H7 (cell line): ENCODE results near the gene SOBP. TPM values are rescaled to one million over a fixed set of nuclear protein-coding genes. Genes with fewer than 3 reads are reported as not detected.
A peak's percentile ranks its signal among the peaks of the same experiment; 100 is the strongest.

Experiments used
- DNase-seq: peaks from one replicate; pipeline ENCODE4 v3.0.0; 2012
- H3K27me3 ChIP-seq: 2 replicates; pipeline ENCODE4 v1.6.0; 2011; ENCODE audit warnings: mild to moderate bottlenecking, low read length; ENCODE audit not compliant: control insufficient read depth, insufficient read depth
- H3K36me3 ChIP-seq: replicated peaks from 2 replicates; pipeline ENCODE4 v1.5.1; 2011; ENCODE audit warnings: low read length; ENCODE audit not compliant: control insufficient read depth, insufficient read depth
- H3K4me3 ChIP-seq: 2 replicates; pipeline ENCODE4 v1.5.1; 2011; ENCODE audit warnings: low read depth, mild to moderate bottlenecking, control low read depth, low read length, moderate library complexity; ENCODE audit not compliant: insufficient read depth
- total RNA-seq: library from RNA; depleted of rRNA; stranded (reverse); fragments of >200 nt; shearing (Covaris generic); gene quantifications from 2 replicates; pipeline ENCODE4 v1.2.3, GENCODE V29; 2014

SOBP gene
- total RNA-seq, 1 experiment from 2014 or later = 1.3 TPM

DNA sequence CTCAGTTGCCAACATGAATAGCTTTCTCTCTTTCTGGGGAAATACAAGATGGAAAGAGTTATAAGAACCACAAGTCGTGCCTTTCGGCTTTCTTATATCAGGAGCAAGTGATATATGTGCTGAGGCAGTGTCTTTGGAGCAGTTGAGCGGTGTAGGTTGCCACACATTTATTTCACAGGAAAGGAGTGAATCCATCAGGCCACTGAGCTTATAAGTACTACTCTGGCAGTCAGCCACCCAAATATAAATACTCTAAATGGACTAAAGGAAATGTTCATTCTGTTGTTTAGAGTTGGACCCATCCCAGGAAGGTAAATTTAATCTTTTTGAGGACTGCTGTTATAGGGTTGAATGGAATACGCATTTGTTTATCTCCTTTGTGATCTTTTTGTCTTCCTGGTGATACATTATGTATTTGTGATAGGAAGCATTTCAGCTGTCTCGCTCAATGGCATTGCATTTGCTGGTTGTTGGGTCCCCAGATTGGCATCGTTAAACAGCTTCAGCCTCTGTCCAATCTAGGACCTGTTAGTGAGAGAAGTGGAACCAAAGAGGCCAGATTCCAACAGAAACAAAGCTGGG, 139.7 kb downstream of the SOBP start:
- Histone ChIP-seq H3K36me3 (no peaks in the 10 kb centered on the region), H3K4me3 (no peak overlapping the region), H3K27me3 (no peaks in the 10 kb centered on the region; the same call in 1 of the 2 replicates)
- DNase-seq = no peak

DNA sequence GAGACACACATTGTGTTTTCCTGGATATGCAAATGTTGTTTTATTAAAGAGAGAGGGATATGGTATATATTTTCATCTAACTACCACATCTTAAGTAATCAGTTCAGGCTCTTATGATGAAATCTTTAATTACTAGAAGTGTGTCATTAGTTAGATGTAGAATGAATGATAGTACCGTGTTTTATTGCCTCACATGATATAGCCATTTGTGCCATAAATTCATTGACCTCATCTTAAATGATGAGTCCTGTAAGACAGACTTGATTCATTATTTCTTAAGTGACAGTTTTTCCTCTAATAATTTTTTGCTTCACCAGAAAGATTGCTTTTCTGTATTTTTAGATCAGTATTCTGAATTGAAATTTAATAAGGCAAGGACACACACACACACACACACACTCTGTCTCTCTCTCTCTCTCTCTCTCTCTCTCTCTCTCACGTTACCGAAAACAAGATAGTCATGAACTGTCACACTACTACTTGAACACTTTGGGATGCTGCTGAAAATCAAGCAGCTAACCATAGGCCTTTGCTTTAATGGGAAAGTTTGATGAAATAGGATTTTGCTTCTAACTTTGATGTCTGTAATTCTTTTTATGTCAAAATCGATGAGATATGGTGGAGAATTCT, 140.5 kb downstream of the SOBP start:
- Histone ChIP-seq H3K27me3 (no peaks in the 10 kb centered on the region; the same call in 1 of the 2 replicates), H3K36me3 (no peaks in the 10 kb centered on the region), H3K4me3 (no peak overlapping the region)
- DNase-seq = no peak

DNA sequence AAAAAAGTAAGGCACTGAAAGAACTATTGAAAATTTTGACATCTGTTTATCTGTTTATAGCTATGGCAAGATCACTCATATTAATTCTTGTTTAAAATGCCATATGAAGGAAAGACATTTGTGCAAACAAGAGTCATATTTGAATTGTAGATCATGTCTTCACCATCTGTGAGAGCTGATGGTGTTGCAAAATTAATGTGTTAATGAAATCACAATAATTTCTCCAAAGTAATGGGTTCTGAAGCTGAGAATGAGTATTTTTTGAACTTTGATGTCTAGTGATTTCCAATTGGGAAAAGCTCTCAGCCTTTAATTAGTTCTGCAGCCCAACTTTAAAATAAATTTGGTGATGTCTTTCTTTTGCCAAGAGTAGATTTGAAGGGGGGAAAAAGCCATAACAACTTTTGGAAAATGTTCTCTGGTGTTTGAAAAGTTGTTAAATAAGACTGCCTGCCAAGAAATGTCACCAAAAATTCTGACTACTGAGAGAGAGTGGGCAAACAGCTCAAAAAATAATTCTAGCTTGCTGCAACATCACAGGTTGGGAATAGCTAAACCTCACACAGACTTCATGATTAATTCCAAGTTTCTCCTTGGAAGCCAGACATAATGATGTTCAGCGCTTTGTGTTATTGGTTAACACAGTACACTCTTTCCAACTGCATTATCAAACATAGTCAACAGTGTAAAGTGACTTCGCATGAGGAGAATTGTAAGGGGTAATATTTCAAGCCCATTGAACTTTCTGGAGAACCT, 142.6 kb downstream of the SOBP start:
- DNase-seq = no peak
- H3K4me3 ChIP-seq = no peak overlapping the region
- no peaks in the 10 kb centered on the region for H3K36me3 ChIP-seq
- peaks cover 3% of the 10 kb centered on the region; the same call in 1 of the 2 replicates for H3K27me3 ChIP-seq

DNA sequence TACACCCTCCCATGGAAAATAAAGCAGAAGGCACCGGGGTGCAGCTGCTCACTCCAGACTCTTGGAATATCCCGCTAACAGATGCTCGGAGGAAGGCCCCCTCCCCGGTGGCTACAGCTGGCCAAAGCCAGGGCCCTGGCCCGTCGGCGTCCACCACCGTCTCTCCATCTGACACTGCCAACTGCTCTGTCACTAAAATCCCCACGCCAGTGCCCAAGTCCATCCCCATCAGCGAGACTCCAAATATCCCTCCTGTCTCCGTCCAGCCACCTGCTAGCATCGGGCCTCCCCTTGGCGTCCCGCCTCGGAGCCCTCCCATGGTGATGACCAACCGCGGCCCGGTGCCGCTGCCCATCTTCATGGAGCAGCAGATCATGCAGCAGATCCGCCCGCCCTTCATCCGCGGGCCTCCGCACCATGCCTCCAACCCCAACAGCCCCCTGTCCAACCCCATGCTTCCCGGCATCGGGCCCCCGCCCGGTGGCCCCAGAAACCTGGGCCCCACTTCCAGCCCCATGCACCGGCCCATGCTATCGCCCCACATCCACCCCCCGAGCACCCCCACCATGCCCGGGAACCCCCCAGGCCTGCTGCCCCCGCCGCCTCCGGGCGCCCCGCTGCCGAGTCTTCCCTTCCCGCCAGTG, 143.9 kb downstream of the SOBP start:
- H3K4me3 ChIP-seq = no peak overlapping the region; the same call in 1 of the 2 replicates
- peak; percentile 50 for DNase-seq

DNA sequence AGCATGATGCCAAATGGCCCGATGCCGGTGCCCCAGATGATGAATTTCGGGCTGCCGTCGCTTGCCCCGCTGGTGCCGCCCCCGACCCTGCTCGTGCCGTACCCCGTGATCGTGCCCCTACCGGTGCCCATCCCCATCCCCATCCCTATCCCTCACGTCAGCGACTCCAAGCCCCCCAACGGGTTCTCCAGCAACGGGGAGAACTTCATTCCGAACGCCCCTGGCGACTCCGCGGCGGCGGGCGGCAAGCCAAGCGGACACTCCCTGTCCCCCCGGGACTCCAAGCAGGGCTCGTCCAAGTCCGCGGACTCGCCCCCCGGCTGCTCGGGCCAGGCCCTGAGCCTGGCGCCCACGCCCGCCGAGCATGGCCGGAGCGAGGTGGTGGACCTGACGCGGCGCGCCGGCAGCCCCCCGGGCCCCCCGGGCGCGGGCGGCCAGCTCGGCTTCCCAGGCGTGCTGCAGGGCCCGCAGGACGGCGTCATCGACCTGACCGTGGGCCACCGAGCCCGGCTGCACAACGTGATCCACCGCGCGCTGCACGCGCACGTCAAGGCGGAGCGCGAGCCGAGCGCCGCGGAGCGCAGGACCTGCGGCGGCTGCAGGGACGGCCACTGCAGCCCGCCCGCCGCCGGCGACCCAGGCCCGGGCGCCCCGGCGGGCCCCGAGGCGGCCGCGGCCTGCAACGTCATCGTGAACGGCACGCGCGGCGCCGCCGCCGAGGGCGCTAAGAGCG, 144.6 kb downstream of the SOBP start:
- Histone ChIP-seq H3K4me3 (peak overlapping the region; percentile 29; the same call in 1 of the 2 replicates), H3K36me3 (no peaks in the 10 kb centered on the region), H3K27me3 (peaks cover 3% of the 10 kb centered on the region; the same call in 1 of the 2 replicates)
- peak; percentile 57 for DNase-seq

More for the DNA sequence above, 143.9 kb downstream of the SOBP start:
- Histone ChIP-seq H3K27me3 (peaks cover 3% of the 10 kb centered on the region; the same call in 1 of the 2 replicates), H3K36me3 (no peaks in the 10 kb centered on the region)

DNA sequence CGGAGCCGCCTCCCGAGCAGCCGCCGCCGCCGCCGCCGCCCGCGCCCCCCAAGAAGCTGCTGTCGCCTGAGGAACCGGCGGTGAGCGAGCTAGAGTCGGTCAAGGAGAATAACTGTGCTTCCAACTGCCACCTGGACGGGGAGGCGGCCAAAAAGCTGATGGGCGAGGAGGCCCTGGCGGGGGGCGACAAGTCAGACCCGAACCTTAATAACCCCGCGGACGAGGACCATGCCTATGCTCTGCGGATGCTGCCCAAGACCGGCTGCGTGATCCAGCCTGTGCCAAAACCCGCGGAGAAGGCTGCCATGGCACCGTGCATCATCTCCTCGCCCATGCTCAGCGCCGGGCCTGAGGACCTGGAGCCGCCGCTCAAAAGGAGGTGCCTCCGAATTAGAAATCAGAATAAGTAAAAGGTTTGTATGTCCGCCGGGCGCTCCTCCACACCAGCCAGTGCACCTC, 145.2 kb downstream of the SOBP start:
- Histone ChIP-seq H3K4me3 (peak overlapping the region; percentile 16; the same call in 1 of the 2 replicates), H3K36me3 (no peaks in the 10 kb centered on the region), H3K27me3 (peaks cover 3% of the 10 kb centered on the region; the same call in 1 of the 2 replicates)
- DNase-seq = no peak

DNA sequence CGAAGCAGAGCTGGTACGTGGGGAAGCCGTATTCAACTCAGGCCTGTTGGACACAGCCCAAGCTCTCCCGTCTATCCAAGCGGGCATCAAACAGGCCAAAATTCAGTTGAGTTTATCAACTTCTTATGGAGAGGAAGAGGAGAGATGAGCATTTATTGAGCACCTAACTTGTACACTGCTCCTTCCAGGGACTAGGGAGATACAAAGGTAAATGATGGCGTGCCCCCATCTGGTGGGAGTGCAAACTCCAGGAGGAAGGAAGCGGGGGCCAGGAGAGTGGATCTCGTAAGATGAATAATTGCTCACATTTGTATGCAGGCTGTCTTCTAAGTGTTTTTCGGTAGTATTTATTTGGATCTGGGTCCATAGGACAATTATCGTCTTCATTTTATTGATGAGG, 146.6 kb downstream of the SOBP start:
- Histone ChIP-seq H3K27me3 (peaks cover 3% of the 10 kb centered on the region; the same call in 1 of the 2 replicates), H3K4me3 (no peak overlapping the region), H3K36me3 (no peaks in the 10 kb centered on the region)
- DNase-seq = peak; percentile 78

DNA sequence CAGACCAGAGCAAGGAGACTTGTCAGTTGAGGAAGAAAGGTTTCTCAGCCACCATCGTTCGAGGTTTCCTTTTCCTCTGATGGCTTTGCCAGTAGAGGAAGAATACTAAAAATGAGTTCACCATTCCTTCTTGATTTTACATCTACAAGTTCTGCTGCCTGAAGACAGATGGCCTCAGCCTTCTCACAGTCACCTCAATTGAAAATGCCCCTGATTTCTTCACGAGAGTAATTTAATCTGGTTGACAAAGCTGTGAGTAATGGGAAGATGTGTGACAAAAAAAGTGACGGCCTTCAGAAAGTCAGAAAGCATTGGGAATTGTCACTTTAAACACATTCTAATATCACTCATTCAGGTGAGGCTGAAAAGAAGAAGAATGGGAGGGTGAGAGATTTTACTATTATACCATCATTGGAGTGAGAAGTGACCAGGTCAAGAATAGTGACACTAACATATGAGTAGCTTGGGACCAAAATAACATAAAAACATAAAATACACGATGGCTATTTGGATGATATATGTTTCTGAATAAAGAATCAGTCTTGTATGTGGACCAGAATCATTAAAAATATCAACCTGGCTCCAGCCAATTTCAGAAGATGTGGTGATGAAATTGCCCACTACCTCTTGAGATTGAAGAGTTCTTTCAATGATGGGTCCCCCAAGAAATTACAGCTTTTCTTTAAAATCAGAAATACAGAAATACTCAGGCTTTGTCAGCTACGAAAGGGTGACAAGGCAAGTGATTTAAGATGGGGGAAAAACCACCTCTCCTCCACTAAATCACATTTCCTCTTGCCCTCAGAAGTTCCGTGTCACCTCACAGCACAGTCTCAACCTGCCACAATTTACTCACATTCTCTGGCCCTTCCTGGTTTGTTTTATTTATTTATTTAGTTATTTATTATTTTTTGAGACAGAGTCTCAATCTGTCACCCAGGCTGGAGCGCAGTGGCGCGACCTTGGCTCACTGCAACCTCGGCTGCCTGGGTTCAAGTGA, 147.7 kb downstream of the SOBP start:
- H3K27me3 ChIP-seq = peaks cover 3% of the 10 kb centered on the region; the same call in 1 of the 2 replicates
- DNase-seq = no peak
- H3K4me3 ChIP-seq = no peak overlapping the region
- no peaks in the 10 kb centered on the region for H3K36me3 ChIP-seq

DNA sequence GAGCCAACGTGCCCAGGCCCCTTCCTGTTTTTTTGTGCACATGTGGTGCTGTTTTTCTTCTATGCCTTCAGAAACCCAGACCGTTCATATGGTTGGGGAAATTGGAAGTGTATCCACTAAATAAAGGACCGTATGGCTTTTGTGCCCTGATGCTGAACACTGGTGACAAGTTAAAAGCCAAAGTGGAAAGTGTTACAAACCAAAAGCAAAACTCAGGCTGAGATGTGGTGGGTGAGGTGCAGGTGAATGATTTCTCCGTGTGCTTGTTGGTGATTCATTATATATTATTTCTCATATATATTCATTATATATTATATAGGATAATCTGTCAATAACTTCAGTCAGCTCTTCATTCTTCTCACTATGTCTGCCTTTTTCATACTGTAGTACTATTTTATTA, 148.6 kb downstream of the SOBP start:
- Histone ChIP-seq H3K27me3 (peaks cover 3% of the 10 kb centered on the region; the same call in 1 of the 2 replicates), H3K4me3 (no peak overlapping the region), H3K36me3 (no peaks in the 10 kb centered on the region)
- no peak for DNase-seq

DNA sequence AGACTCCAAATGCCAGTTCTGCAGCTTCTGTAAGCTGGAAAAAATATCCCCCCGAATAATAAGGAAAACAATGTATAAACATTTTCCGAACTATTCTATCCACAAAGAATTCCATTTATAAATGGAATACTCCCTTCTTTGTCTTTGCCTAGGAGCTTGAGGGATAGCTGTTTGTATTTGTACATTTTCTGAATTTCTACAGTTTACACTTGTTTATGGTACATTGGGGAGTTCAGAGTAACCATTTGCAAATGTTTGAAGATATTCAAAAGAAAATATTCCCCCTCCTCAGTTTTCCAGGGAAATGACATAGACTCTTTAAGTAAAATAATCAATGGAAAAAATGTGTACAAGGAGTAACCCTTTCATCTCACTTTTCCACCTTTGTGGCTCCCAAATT, 149.6 kb downstream of the SOBP start:
- H3K4me3 ChIP-seq = no peak overlapping the region
- DNase-seq = no peak
- peaks cover 3% of the 10 kb centered on the region; the same call in 1 of the 2 replicates for H3K27me3 ChIP-seq
- no peaks in the 10 kb centered on the region for H3K36me3 ChIP-seq

DNA sequence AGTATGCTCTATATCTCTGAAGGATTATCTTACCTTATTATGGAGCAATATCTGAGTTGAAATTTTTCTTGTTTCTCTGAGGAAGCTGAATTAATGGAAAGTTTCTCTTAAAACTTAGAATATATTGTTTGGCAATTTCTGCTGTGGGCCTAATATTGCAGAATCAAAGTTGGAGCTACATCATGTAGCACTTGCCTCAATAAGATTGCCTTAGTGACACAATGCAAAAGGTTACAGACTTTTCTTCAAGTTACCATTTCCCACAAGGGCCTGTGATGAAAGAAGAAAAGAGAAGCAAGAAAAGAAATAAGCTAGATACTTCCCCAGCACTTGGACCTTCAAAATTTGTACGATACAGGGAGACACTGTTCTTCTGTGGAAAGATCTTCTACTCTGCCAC, 151.2 kb downstream of the SOBP start:
- Histone ChIP-seq H3K27me3 (no peaks in the 10 kb centered on the region), H3K36me3 (no peaks in the 10 kb centered on the region), H3K4me3 (no peak overlapping the region)
- DNase-seq = no peak

DNA sequence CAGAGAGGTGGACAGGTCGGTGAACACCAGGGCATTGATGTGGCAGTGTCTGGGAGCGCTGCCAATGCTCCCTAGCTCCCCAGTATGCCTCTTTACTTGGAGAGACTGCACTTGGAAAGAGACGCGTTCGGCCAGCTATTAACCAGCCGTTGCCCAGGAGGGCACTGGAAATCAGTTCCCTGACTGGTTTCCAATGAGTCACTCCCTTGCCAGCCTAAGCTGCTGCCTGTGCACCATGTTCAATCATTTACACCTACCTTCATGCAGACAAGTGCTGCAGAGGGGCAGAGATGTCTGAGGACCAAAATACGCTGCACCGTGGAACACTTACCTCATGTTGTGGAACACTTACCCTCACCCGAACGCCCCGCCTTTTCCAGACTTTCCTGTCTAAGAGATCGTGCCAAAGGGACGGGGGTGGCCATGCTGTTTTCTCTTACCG, 151.6 kb downstream of the SOBP start:
- no peaks in the 10 kb centered on the region for H3K36me3 ChIP-seq
- H3K4me3 ChIP-seq = no peak overlapping the region
- no peaks in the 10 kb centered on the region for H3K27me3 ChIP-seq
- DNase-seq = no peak
